SK-N-SH (cell line): ENCODE data around the gene CCDC102A. TPM values are rescaled to one million over a fixed set of nuclear protein-coding genes. Genes with fewer than 3 reads are reported as not detected.

Source experiments
- CTCF ChIA-PET: fragments of 300-600, 350-600 bp; formaldehyde crosslinking; extraction: SDS; loops from one replicate; lab custom pipeline; 2021; lab: Yijun Ruan, JAX
- POLR2A ChIA-PET: fragments of 350-600 bp; sonication (Branson Sonifier 250); formaldehyde crosslinking; extraction: SDS; loops from one replicate; lab custom pipeline; 2020; ENCODE audit warnings: antibody characterized with exemption, inconsistent platforms; lab: Yijun Ruan, JAX
- DNase-seq: peaks from one replicate; pipeline ENCODE4 v3.0.0; 2012
- H2AFZ ChIP-seq: fragments of 200-600 bp; sonication (generic); 2 replicates; pipeline ENCODE4 v1.8.1; 2016; ENCODE audit warnings: antibody characterized with exemption, mild to moderate bottlenecking, low read depth
- H3F3A ChIP-seq: fragments of 200-600 bp; sonication (generic); replicated peaks from 2 replicates; pipeline ENCODE3; 2016; ENCODE audit warnings: antibody characterized with exemption, mild to moderate bottlenecking; ENCODE audit not compliant: insufficient read depth
- H3K27ac ChIP-seq, 2 experiments: fragments of 200-500 bp in 1 of 2; fragments of 200-600 bp in 1 of 2; sonication (Bioruptor generic) in 1 of 2; sonication (generic), shearing (Covaris generic) in 1 of 2; 2 replicates each; pipeline versions ENCODE4 v1.5.1 to v1.6.1; 2014 to 2016; ENCODE audit warnings: low read depth in 2 of 2, inconsistent platforms in 1 of 2, low read length in 1 of 2, mild to moderate bottlenecking in 1 of 2, mixed read lengths in 1 of 2
- H3K27me3 ChIP-seq: fragments of 200-600 bp; sonication (generic), shearing (Covaris generic); 2 replicates; pipeline ENCODE4 v1.6.1; 2016; ENCODE audit warnings: mixed run types; ENCODE audit not compliant: insufficient read depth
- H3K36me3 ChIP-seq, 2 experiments: fragments of 200-500 bp in 1 of 2; fragments of 200-600 bp in 1 of 2; sonication (Bioruptor generic) in 1 of 2; sonication (generic) in 1 of 2; replicated peaks in 1 of 2; 2 replicates each; pipeline versions ENCODE3 to v1.5.1; 2014 to 2016; ENCODE audit warnings: low read length in 1 of 2, mild to moderate bottlenecking in 1 of 2; ENCODE audit not compliant: insufficient read depth in 2 of 2, control insufficient read depth in 1 of 2
- H3K4me1 ChIP-seq, 2 experiments: fragments of 200-500 bp in 1 of 2; fragments of 200-600 bp in 1 of 2; sonication (Bioruptor generic) in 1 of 2; sonication (generic), shearing (Covaris generic) in 1 of 2; 2 replicates each; pipeline versions ENCODE4 v1.5.1 to v1.6.1; 2014 to 2016; ENCODE audit warnings: low read depth in 1 of 2, low read length in 1 of 2, mixed run types in 1 of 2; ENCODE audit not compliant: insufficient read depth in 2 of 2, control insufficient read depth in 1 of 2
- H3K4me2 ChIP-seq: fragments of 200-600 bp; sonication (generic), shearing (Covaris generic); 2 replicates; pipeline ENCODE4 v1.6.1; 2017; ENCODE audit warnings: mixed run types
- H3K4me3 ChIP-seq, 2 experiments: fragments of 200-500 bp in 1 of 2; fragments of 200-600 bp in 1 of 2; sonication (Bioruptor generic) in 1 of 2; sonication (generic), shearing (Covaris generic) in 1 of 2; 2 replicates each; pipeline versions ENCODE4 v1.5.1 to v1.8.1; 2014 to 2016; ENCODE audit warnings: low read depth in 2 of 2, inconsistent platforms in 1 of 2, low read length in 1 of 2, mild to moderate bottlenecking in 1 of 2, mixed read lengths in 1 of 2, moderate library complexity in 1 of 2
- H3K79me2 ChIP-seq: fragments of 200-600 bp; sonication (generic); 2 replicates; pipeline ENCODE4 v1.8.1; 2017; ENCODE audit warnings: mild to moderate bottlenecking; ENCODE audit not compliant: insufficient read depth
- H3K9ac ChIP-seq: fragments of 200-600 bp; sonication (generic); 2 replicates; pipeline ENCODE4 v1.6.1; 2017; ENCODE audit warnings: mixed run types
- H3K9me2 ChIP-seq: fragments of 200-600 bp; sonication (generic); 2 replicates; pipeline ENCODE4 v1.6.1; 2017; ENCODE audit warnings: mixed run types
- H3K9me3 ChIP-seq: fragments of 200-600 bp; sonication (generic); 2 replicates; pipeline ENCODE4 v1.6.1; 2017; ENCODE audit warnings: mixed run types, mild to moderate bottlenecking, moderate library complexity
- H4K20me1 ChIP-seq: fragments of 200-600 bp; sonication (generic); 2 replicates; pipeline ENCODE4 v1.6.1; 2017; ENCODE audit warnings: mild to moderate bottlenecking, mixed run types; ENCODE audit not compliant: insufficient read depth
- CHD2 ChIP-seq: fragments of 150-350 bp; IDR thresholded peaks from 2 replicates; pipeline ENCODE4 v1.6.1; 2018; ENCODE audit warnings: low read length; ENCODE audit not compliant: partially characterized antibody
- EP300 ChIP-seq, 2 experiments: IDR thresholded peaks; 2 replicates each; pipeline versions ENCODE4 v1.4.0 to v1.6.1; 2012; ENCODE audit warnings: borderline replicate concordance in 1 of 2, low read depth in 1 of 2, low read length in 1 of 2
- EZH2phosphoT487 ChIP-seq: fragments of 200-600 bp; sonication (generic); IDR thresholded peaks from 2 replicates; pipeline ENCODE4 v1.6.1; 2017; ENCODE audit warnings: low read depth, mixed run types, mild to moderate bottlenecking, antibody characterized with exemption, moderate library complexity, borderline replicate concordance
- FOXM1 ChIP-seq: IDR thresholded peaks from 2 replicates; pipeline ENCODE4 v1.4.0; 2012; ENCODE audit warnings: low read depth, mild to moderate bottlenecking
- GABPA ChIP-seq: IDR thresholded peaks from 2 replicates; pipeline ENCODE4 v1.4.0; 2012; ENCODE audit warnings: low read depth, mild to moderate bottlenecking
- JUND ChIP-seq: IDR thresholded peaks from 2 replicates; pipeline ENCODE4 v1.4.0; 2012
- MEF2A ChIP-seq: IDR thresholded peaks from 2 replicates; pipeline ENCODE4 v1.4.0; 2012; ENCODE audit warnings: low read depth, borderline replicate concordance
- MXI1 ChIP-seq: IDR thresholded peaks from 2 replicates; pipeline ENCODE4 v1.6.1; 2012; ENCODE audit warnings: mild to moderate bottlenecking, low read depth, low read length, improper control_type of control experiment
- NFIC ChIP-seq: IDR thresholded peaks from 2 replicates; pipeline ENCODE4 v1.4.0; 2012; ENCODE audit warnings: borderline replicate concordance
- RAD21 ChIP-seq: IDR thresholded peaks from 2 replicates; pipeline ENCODE4 v1.6.1; 2012; ENCODE audit warnings: mild to moderate bottlenecking, low read length
- RCOR1 ChIP-seq: fragments of 150-350 bp; IDR thresholded peaks from 2 replicates; pipeline ENCODE4 v1.6.1; 2017; ENCODE audit warnings: antibody characterized with exemption, low read length
- RXRA ChIP-seq: IDR thresholded peaks from 2 replicates; pipeline ENCODE4 v1.4.0; 2012; ENCODE audit warnings: low read depth, mild to moderate bottlenecking, borderline replicate concordance
- TCF12 ChIP-seq: IDR thresholded peaks from 2 replicates; pipeline ENCODE4 v1.4.0; 2012
- TEAD4 ChIP-seq: IDR thresholded peaks from 2 replicates; pipeline ENCODE4 v1.4.0; 2012; ENCODE audit warnings: mild to moderate bottlenecking, borderline replicate concordance; ENCODE audit not compliant: insufficient read depth
- WGBS: methylation state at CpG from one replicate; pipeline ENCODE4 v1.1.6; 2017; ENCODE audit warnings: low lambda C conversion rate; 5-methylcytosine and 5-hydroxymethylcytosine counted together
- polyA plus RNA-seq, 3 experiments: library from polyadenylated mRNA; depleted of rRNA; stranded (reverse); fragments of >200 nt; gene quantifications; 2 replicates each; pipeline ENCODE4 v1.2.3, GENCODE V29; 2012
- TF ChIP-seq, protein P1 (sequence below): IDR thresholded peaks from 2 replicates; pipeline ENCODE4 v1.4.0; 2012; ENCODE audit warnings: low read depth, borderline replicate concordance
- TF ChIP-seq, protein P2 (sequence below): fragments of 150-350 bp; IDR thresholded peaks from 2 replicates; pipeline ENCODE4 v1.6.1; 2017; ENCODE audit warnings: antibody characterized with exemption, low read length, low read depth, borderline replicate concordance
- TF ChIP-seq, protein P3 (sequence below): IDR thresholded peaks from 2 replicates; pipeline ENCODE4 v1.4.0; 2012; ENCODE audit warnings: low read depth, borderline replicate concordance
- TF ChIP-seq, protein P4 (sequence below): fragments of 150-350 bp; IDR thresholded peaks from 2 replicates; pipeline ENCODE4 v1.6.1; 2016; ENCODE audit warnings: mild to moderate bottlenecking, low read depth, low read length

The CCDC102A gene
- polyA plus RNA-seq, 1 of the 3 experiments (the other 2 are of a cell fraction): 26.2 TPM

DNA sequence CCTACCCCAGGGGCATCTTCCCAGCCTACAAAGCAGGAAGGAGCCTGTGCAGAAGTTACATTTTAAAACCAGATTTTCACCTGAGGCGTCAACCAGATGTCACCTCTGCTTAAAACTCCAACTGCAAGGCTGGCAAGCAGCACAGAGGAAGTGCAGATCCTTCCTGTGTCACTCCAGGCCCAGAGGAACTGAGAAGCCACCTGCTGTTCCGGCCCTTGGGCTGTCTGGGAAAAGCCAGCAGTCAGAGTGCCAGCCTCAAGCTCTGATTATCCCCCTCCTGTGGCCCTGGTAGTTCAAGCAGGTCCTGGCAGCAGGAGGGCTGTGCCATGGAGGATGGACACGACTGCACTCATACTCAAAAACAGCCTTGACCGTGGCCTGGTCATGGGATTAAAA, 63.7 kb downstream of the CCDC102A start (continued):
- TF ChIP-seq NFIC (no peak), EP300 (IDR thresholded peaks at IDR 0.05; ENCODE audit: borderline replicate concordance in 1 of 2, low read depth in 1 of 2, low read length in 1 of 2) (peak in 1 of 2 experiments; percentile 92; a peak in 2 of 4 replicates), RAD21 (peak; percentile 28), FOXM1 (no peak), TCF12 (no peak), RCOR1 (peak; percentile 81), MEF2A (no peak)
- TF ChIP-seq, protein P1, sequence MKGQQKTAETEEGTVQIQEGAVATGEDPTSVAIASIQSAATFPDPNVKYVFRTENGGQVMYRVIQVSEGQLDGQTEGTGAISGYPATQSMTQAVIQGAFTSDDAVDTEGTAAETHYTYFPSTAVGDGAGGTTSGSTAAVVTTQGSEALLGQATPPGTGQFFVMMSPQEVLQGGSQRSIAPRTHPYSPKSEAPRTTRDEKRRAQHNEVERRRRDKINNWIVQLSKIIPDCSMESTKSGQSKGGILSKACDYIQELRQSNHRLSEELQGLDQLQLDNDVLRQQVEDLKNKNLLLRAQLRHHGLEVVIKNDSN: no peak
- TF ChIP-seq, protein P2, sequence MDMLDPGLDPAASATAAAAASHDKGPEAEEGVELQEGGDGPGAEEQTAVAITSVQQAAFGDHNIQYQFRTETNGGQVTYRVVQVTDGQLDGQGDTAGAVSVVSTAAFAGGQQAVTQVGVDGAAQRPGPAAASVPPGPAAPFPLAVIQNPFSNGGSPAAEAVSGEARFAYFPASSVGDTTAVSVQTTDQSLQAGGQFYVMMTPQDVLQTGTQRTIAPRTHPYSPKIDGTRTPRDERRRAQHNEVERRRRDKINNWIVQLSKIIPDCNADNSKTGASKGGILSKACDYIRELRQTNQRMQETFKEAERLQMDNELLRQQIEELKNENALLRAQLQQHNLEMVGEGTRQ: no peak
- TF ChIP-seq, all 33 proteins: peak for 7

DNA sequence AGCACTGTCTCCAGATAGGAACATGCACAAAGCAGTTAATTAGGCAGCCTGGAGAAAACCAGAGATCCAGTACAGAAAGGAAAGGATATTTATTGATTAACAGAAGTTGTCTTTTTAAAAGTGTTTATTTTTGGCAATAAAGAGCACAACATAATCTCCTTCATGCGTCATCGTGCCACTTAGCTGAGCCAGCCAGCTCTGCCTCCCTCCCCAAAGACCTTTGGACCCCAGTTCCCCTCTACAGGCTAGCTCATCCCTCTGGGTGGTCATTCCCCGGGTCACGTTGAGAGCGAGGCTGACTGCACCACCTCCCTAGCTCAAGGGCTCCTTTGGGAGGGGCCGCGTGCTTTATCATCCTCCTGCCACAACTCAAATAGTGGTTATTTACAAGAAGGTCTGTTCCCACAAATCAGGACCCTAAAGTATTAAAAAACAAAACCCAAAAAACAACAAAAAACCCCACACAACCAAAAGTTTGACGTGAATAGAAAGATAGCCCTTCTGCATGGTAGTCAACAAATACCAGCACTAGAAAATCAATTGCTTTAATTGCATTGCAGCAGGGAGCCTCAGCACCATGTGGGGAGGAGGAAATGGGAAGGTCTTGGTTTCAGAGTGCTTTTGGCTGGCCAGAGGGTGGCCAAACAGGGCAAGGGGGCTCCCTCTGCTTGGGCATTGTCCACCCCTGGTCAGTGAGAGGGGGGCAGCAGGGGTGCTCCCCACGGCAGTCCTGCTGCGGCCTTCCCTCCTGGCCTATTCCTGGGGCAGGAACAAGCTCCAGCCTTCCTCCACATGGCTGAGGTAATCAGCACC, 64.3 kb downstream of the CCDC102A start:
- H3K9me3 ChIP-seq: no peaks in the 10 kb centered on the region
- ChIA-PET POLR2A (interaction anchor here (1.0 to 5.1 kb wide), 8 partner anchors 9 to 56 kb away, joined by 3 to 52 read pairs (median 8); partner anchors contain the start of genes CIAPIN1, COQ9, DOK4 and POLR2C), CTCF (interaction anchor here (1.4 to 21.0 kb wide), 6 partner anchors 9 to 53 kb away, joined by 4 to 354 read pairs (median 9); partner anchors contain the start of gene POLR2C)
- H3K4me1 ChIP-seq: peaks cover 0 to 74% of the 10 kb centered on the region in 2 experiments; a peak in 2 of 4 replicates
- no peak overlapping the region for H3K9ac ChIP-seq
- H3K9me2 ChIP-seq: no peaks in the 10 kb centered on the region
- H3K4me2 ChIP-seq: no peak overlapping the region
- peaks cover 4% of the 10 kb centered on the region for H3F3A ChIP-seq
- WGBS: 78% methylated on average over 10 of the region's 10 CpGs
- H2AFZ ChIP-seq: no peak overlapping the region
- TF ChIP-seq MXI1: peak; percentile 61; the same call in 1 of the 2 replicates
- no peak for TF ChIP-seq GABPA
- H3K27me3 ChIP-seq: no peaks in the 10 kb centered on the region
- DNase-seq: peak; percentile 77
- 0 out of 2 replicates have a peak, but pooled peaks cover 9% of the 10 kb centered on the region for H4K20me1 ChIP-seq
- H3K36me3 ChIP-seq: peaks cover 38 to 72% of the 10 kb centered on the region in 2 experiments
- H3K79me2 ChIP-seq: peaks cover 6% of the 10 kb centered on the region; the same call in 1 of the 2 replicates
- peak overlapping the region in 1 of 2 experiments; percentile 95; a peak in 2 of 4 replicates for H3K27ac ChIP-seq
- H3K4me3 ChIP-seq: no peak overlapping the region

DNA sequence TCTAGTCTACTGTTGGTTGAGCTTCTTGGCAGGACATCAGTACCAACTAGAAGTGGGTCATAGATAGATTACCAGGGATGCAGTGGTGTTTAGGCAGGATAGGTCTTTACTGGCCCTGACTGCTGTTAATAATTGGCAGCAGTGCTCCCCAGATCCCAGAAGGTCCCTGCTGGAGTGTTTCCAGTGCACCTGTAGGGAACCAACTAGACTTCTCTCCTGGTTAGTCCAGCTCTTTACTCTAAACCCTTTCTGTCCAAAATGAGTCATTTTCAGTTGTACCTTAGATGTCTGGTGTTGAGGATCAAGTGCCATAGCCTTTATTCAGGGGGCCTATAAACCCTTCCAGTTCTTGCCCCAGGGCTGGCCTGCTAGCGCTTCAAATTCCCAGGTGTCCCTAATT, 65.2 kb downstream of the CCDC102A start:
- ChIA-PET POLR2A (interaction anchor here (1.0 to 5.1 kb wide), 5 partner anchors 9 to 48 kb away, joined by 4 to 52 read pairs (median 12); partner anchors contain the start of genes DOK4 and POLR2C), CTCF (interaction anchor here (0.7 to 21.0 kb wide), 5 partner anchors 8 to 53 kb away, joined by 3 to 354 read pairs (median 9); partner anchors contain the start of gene POLR2C)
- Histone ChIP-seq H3K4me2 (no peak overlapping the region), H3K36me3 (peaks cover 45 to 76% of the 10 kb centered on the region in 2 experiments), H3F3A (peaks cover 4% of the 10 kb centered on the region), H3K9me3 (no peaks in the 10 kb centered on the region), H3K4me1 (peaks cover 0 to 65% of the 10 kb centered on the region in 2 experiments; a peak in 2 of 4 replicates), H3K27me3 (no peaks in the 10 kb centered on the region), H4K20me1 (0 out of 2 replicates have a peak, but pooled peaks cover 6% of the 10 kb centered on the region), H3K9ac (no peak overlapping the region), H3K79me2 (no peaks in the 10 kb centered on the region), H2AFZ (no peak overlapping the region), H3K9me2 (no peaks in the 10 kb centered on the region), H3K4me3 (no peak overlapping the region), H3K27ac (peak overlapping the region in 1 of 2 experiments; percentile 95; a peak in 2 of 4 replicates)
- no peak for DNase-seq
- WGBS: 67% methylated on average over 1 of the region's 1 CpG
- TF ChIP-seq RXRA: no peak
- TF ChIP-seq, protein P3, sequence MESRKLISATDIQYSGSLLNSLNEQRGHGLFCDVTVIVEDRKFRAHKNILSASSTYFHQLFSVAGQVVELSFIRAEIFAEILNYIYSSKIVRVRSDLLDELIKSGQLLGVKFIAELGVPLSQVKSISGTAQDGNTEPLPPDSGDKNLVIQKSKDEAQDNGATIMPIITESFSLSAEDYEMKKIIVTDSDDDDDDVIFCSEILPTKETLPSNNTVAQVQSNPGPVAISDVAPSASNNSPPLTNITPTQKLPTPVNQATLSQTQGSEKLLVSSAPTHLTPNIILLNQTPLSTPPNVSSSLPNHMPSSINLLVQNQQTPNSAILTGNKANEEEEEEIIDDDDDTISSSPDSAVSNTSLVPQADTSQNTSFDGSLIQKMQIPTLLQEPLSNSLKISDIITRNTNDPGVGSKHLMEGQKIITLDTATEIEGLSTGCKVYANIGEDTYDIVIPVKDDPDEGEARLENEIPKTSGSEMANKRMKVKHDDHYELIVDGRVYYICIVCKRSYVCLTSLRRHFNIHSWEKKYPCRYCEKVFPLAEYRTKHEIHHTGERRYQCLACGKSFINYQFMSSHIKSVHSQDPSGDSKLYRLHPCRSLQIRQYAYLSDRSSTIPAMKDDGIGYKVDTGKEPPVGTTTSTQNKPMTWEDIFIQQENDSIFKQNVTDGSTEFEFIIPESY: no peak
- TF ChIP-seq, protein P4, sequence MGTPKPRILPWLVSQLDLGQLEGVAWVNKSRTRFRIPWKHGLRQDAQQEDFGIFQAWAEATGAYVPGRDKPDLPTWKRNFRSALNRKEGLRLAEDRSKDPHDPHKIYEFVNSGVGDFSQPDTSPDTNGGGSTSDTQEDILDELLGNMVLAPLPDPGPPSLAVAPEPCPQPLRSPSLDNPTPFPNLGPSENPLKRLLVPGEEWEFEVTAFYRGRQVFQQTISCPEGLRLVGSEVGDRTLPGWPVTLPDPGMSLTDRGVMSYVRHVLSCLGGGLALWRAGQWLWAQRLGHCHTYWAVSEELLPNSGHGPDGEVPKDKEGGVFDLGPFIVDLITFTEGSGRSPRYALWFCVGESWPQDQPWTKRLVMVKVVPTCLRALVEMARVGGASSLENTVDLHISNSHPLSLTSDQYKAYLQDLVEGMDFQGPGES: no peak
- no peak for TF ChIP-seq JUND
- TF ChIP-seq CHD2: no peak
- no peak for TF ChIP-seq FOXM1
- no peak for TF ChIP-seq TEAD4
- TF ChIP-seq EZH2phosphoT487: no peak
